ENCODE measurements around the gene NBL1. TPM values are rescaled to one million over a fixed set of nuclear protein-coding genes. Genes with fewer than 3 reads are reported as not detected.

Gene NBL1
- total and polyA plus RNA-seq, 9 of the 15 experiments (the other 6 are each of a cell fraction or from before 2014, with no cell fraction given), result 0.10 to 3.7 (median 1.8) TPM; not detected in 1

DNA sequence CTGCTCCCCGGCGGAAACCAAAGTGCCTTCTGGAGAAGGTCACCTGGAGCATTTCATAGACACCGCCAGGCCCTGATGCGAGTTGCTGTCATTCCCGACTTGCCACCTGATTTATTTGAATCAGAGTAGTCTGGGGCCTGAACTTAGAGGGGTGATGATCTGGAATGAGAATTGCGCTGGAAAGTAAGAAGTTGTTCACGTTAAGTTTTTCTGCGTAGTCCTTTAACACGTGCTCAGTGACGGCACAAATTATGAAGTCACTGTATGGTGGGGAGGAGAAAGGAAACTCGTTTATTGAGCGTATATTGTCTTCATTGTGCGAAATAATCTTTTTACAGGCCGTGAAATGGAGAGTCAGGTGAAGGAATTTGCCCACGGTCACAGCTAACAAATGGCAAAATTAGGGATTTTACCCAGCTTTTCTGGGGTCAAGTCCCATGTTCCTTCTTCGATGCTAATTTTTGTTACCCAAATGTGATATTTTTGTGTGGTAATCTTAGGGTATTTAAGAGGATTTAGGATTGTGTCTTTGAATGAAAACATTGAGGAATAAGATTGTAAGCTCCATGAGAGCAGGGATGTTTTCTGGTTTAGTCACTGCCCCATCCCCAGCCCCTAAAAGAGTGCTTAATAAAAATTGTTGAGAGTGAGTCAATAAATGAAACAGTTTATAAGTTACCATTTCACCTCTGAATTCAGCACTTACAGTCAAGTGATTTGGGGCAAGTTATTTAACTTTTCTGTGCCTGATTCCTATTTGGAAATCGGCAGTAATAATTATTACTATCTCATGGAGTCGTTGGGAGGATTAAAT lies 46.4 kb upstream of the NBL1 start (continued):
- TF ChIP-seq, protein P1, sequence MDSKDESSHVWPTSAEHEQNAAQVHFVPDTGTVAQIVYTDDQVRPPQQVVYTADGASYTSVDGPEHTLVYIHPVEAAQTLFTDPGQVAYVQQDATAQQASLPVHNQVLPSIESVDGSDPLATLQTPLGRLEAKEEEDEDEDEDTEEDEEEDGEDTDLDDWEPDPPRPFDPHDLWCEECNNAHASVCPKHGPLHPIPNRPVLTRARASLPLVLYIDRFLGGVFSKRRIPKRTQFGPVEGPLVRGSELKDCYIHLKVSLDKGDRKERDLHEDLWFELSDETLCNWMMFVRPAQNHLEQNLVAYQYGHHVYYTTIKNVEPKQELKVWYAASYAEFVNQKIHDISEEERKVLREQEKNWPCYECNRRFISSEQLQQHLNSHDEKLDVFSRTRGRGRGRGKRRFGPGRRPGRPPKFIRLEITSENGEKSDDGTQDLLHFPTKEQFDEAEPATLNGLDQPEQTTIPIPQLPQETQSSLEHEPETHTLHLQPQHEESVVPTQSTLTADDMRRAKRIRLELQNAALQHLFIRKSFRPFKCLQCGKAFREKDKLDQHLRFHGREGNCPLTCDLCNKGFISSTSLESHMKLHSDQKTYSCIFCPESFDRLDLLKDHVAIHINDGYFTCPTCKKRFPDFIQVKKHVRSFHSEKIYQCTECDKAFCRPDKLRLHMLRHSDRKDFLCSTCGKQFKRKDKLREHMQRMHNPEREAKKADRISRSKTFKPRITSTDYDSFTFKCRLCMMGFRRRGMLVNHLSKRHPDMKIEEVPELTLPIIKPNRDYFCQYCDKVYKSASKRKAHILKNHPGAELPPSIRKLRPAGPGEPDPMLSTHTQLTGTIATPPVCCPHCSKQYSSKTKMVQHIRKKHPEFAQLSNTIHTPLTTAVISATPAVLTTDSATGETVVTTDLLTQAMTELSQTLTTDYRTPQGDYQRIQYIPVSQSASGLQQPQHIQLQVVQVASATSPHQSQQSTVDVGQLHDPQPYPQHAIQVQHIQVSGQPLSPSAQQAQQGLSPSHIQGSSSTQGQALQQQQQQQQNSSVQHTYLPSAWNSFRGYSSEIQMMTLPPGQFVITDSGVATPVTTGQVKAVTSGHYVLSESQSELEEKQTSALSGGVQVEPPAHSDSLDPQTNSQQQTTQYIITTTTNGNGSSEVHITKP (IDR thresholded peaks at IDR 0.05; ENCODE audit: partially characterized antibody), result no peak
- TF ChIP-seq NCOA1 (IDR thresholded peaks at IDR 0.05; ENCODE audit: low read depth) (0 out of 2 replicates have a peak, but pooled peaks have one; percentile 29), TAF15 (IDR thresholded peaks at IDR 0.05; ENCODE audit: low read depth, low read length) (no peak), PTBP1 (IDR thresholded peaks at IDR 0.05; ENCODE audit: low read depth, low read length) (no peak), ZNF347 (CRISPR knock-in tag; IDR thresholded peaks at IDR 0.05; ENCODE audit: low read depth) (no peak), HLTF (IDR thresholded peaks at IDR 0.05) (no peak), CEBPB (tag; IDR thresholded peaks at IDR 0.05) (no peak), TBP (optimal IDR thresholded peaks at IDR 0.05; ENCODE audit: low read depth, low read length) (peak; percentile 23), TARDBP (IDR thresholded peaks at IDR 0.05) (no peak), TRIM24 (IDR thresholded peaks at IDR 0.05) (peak; percentile 23 to 41; a peak in 1 of 4 replicates), KAT2B (IDR thresholded peaks at IDR 0.05; ENCODE audit: low read depth, low read length) (no peak)
- TF ChIP-seq, protein P2, sequence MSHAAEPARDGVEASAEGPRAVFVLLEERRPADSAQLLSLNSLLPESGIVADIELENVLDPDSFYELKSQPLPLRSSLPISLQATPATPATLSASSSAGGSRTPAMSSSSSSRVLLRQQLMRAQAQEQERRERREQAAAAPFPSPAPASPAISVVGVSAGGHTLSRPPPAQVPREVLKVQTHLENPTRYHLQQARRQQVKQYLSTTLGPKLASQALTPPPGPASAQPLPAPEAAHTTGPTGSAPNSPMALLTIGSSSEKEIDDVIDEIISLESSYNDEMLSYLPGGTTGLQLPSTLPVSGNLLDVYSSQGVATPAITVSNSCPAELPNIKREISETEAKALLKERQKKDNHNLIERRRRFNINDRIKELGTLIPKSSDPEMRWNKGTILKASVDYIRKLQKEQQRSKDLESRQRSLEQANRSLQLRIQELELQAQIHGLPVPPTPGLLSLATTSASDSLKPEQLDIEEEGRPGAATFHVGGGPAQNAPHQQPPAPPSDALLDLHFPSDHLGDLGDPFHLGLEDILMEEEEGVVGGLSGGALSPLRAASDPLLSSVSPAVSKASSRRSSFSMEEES (CRISPR knock-in tag; IDR thresholded peaks at IDR 0.05), result no peak
- TF ChIP-seq, protein P3, sequence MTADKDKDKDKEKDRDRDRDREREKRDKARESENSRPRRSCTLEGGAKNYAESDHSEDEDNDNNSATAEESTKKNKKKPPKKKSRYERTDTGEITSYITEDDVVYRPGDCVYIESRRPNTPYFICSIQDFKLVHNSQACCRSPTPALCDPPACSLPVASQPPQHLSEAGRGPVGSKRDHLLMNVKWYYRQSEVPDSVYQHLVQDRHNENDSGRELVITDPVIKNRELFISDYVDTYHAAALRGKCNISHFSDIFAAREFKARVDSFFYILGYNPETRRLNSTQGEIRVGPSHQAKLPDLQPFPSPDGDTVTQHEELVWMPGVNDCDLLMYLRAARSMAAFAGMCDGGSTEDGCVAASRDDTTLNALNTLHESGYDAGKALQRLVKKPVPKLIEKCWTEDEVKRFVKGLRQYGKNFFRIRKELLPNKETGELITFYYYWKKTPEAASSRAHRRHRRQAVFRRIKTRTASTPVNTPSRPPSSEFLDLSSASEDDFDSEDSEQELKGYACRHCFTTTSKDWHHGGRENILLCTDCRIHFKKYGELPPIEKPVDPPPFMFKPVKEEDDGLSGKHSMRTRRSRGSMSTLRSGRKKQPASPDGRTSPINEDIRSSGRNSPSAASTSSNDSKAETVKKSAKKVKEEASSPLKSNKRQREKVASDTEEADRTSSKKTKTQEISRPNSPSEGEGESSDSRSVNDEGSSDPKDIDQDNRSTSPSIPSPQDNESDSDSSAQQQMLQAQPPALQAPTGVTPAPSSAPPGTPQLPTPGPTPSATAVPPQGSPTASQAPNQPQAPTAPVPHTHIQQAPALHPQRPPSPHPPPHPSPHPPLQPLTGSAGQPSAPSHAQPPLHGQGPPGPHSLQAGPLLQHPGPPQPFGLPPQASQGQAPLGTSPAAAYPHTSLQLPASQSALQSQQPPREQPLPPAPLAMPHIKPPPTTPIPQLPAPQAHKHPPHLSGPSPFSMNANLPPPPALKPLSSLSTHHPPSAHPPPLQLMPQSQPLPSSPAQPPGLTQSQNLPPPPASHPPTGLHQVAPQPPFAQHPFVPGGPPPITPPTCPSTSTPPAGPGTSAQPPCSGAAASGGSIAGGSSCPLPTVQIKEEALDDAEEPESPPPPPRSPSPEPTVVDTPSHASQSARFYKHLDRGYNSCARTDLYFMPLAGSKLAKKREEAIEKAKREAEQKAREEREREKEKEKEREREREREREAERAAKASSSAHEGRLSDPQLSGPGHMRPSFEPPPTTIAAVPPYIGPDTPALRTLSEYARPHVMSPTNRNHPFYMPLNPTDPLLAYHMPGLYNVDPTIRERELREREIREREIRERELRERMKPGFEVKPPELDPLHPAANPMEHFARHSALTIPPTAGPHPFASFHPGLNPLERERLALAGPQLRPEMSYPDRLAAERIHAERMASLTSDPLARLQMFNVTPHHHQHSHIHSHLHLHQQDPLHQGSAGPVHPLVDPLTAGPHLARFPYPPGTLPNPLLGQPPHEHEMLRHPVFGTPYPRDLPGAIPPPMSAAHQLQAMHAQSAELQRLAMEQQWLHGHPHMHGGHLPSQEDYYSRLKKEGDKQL (CRISPR knock-in tag; IDR thresholded peaks at IDR 0.05; ENCODE audit: borderline replicate concordance), result no peak
- TF ChIP-seq, protein P4, sequence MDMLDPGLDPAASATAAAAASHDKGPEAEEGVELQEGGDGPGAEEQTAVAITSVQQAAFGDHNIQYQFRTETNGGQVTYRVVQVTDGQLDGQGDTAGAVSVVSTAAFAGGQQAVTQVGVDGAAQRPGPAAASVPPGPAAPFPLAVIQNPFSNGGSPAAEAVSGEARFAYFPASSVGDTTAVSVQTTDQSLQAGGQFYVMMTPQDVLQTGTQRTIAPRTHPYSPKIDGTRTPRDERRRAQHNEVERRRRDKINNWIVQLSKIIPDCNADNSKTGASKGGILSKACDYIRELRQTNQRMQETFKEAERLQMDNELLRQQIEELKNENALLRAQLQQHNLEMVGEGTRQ (CRISPR knock-in tag; IDR thresholded peaks at IDR 0.05), result no peak
- TF ChIP-seq, protein P5, sequence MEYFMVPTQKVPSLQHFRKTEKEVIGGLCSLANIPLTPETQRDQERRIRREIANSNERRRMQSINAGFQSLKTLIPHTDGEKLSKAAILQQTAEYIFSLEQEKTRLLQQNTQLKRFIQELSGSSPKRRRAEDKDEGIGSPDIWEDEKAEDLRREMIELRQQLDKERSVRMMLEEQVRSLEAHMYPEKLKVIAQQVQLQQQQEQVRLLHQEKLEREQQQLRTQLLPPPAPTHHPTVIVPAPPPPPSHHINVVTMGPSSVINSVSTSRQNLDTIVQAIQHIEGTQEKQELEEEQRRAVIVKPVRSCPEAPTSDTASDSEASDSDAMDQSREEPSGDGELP (CRISPR knock-in tag; IDR thresholded peaks at IDR 0.05; ENCODE audit: borderline replicate concordance), result peak; percentile 11; the same call in 1 of the 2 replicates
